Tibial nerve (tissue), 4 donors: ENCODE data around the gene RCAN2. TPM values are rescaled to one million over a fixed set of nuclear protein-coding genes. Genes with fewer than 3 reads are reported as not detected.

Experiments used
- DNase-seq, 2 donors: peaks; one replicate each; pipeline ENCODE4 v3.0.0-alpha.2; 2019; ENCODE audit warnings: low spot score in 2 of 2
- H3K27ac ChIP-seq, 4 donors: fragments of 200-600 bp; sonication (generic) in 3 of 4; one replicate each; pipeline ENCODE4 v1.5.1; 2017 to 2019; ENCODE audit warnings: mild to moderate bottlenecking in 1 of 4
- H3K27me3 ChIP-seq, 2 donors: fragments of 200-600 bp; sonication (generic) in 1 of 2; one replicate each; pipeline versions ENCODE4 v1.5.1 to v1.6.0; 2017 to 2019
- H3K36me3 ChIP-seq, 3 donors: fragments of 200-600 bp; sonication (generic); one replicate each; pipeline ENCODE4 v1.5.1; 2018 to 2019
- H3K4me1 ChIP-seq, 4 donors: fragments of 200-600 bp; sonication (generic) in 3 of 4; one replicate each; pipeline ENCODE4 v1.5.1; 2017 to 2019
- H3K4me3 ChIP-seq, 4 donors: fragments of 200-600 bp; sonication (generic) in 3 of 4; one replicate each; pipeline ENCODE4 v1.5.1; 2017 to 2019; ENCODE audit warnings: mild to moderate bottlenecking in 1 of 4, moderate library complexity in 1 of 4
- H3K9me3 ChIP-seq, 4 donors: fragments of 200-600 bp; sonication (generic) in 3 of 4; one replicate each; pipeline ENCODE4 v1.5.1; 2017 to 2019
- CTCF ChIP-seq, 5 experiments: fragments of 200-600 bp in 3 of 5; fragments of 450-650 bp in 2 of 5; sonication (generic) in 3 of 5; IDR thresholded peaks; one replicate each; pipeline ENCODE4 v1.5.1; 2016 to 2019; ENCODE audit warnings: antibody characterized with exemption in 5 of 5, mild to moderate bottlenecking in 3 of 5, moderate library complexity in 2 of 5
- EP300 ChIP-seq, 2 donors: sonication (generic); formaldehyde crosslinking; IDR thresholded peaks; one replicate each; pipeline ENCODE4 v1.6.1; 2017; ENCODE audit warnings: antibody characterized with exemption in 2 of 2, mild to moderate bottlenecking in 1 of 2
- POLR2A ChIP-seq, 2 donors: fragments of 450-650 bp; IDR thresholded peaks; one replicate each; pipeline ENCODE4 v1.6.1; 2017; ENCODE audit warnings: antibody characterized with exemption in 2 of 2, mild to moderate bottlenecking in 2 of 2, moderate library complexity in 2 of 2
- WGBS, 2 donors: methylation state at CpG; one replicate each; pipeline ENCODE4 v1.1.5; 2018; 5-methylcytosine and 5-hydroxymethylcytosine counted together
- total RNA-seq, 4 donors: library from RNA; depleted of rRNA; stranded (reverse); fragments of >200 nt; gene quantifications; one replicate each; pipeline ENCODE4 v1.1.0, GENCODE V29; 2016

Gene RCAN2
- total RNA-seq, 4 donors from 2014 or later, result 6.6 to 19.4 (median 15.0) TPM

- DNase-seq, result no peak
- H3K27me3 ChIP-seq, result no peaks in the 10 kb centered on the region
- 91 to 93% methylated on average over 2 of the region's 2 CpGs for WGBS, 2 donors
- H3K9me3 ChIP-seq, result no peaks in the 10 kb centered on the region
- H3K4me1 ChIP-seq, result no peaks in the 10 kb centered on the region
- no peak overlapping the region for H3K4me3 ChIP-seq
- TF ChIP-seq CTCF (IDR thresholded peaks at IDR 0.05) (no peak), POLR2A (IDR thresholded peaks at IDR 0.05) (no peak), EP300 (IDR thresholded peaks at IDR 0.05) (no peak)
- no peaks in the 10 kb centered on the region for H3K36me3 ChIP-seq
- no peak overlapping the region for H3K27ac ChIP-seq
Measured at GRCh38 chr6:46274502-46274901, 216.7 kb downstream of the RCAN2 start.

GRCh38 chr6:46273911-46274310, 217.3 kb downstream of the RCAN2 start:
- no peaks in the 10 kb centered on the region for H3K4me1 ChIP-seq
- no peaks in the 10 kb centered on the region for H3K36me3 ChIP-seq
- TF ChIP-seq EP300 (IDR thresholded peaks at IDR 0.05) (no peak), CTCF (IDR thresholded peaks at IDR 0.05) (no peak)
- DNase-seq, result no peak
- H3K27ac ChIP-seq, result no peak overlapping the region
- H3K9me3 ChIP-seq, result no peaks in the 10 kb centered on the region
- 59 to 83% methylated on average over 2 of the region's 2 CpGs for WGBS, 2 donors
- H3K4me3 ChIP-seq, result no peak overlapping the region
- H3K27me3 ChIP-seq, result no peaks in the 10 kb centered on the region

GRCh38 chr6:46271728-46272127, 219.5 kb downstream of the RCAN2 start:
- Histone ChIP-seq H3K4me3 (no peak overlapping the region), H3K9me3 (no peaks in the 10 kb centered on the region), H3K27me3 (no peaks in the 10 kb centered on the region), H3K27ac (no peak overlapping the region), H3K4me1 (no peaks in the 10 kb centered on the region), H3K36me3 (no peaks in the 10 kb centered on the region)
- DNase-seq, result no peak
- 85 to 91% methylated on average over 3 of the region's 3 CpGs for WGBS, 2 donors
- TF ChIP-seq EP300 (IDR thresholded peaks at IDR 0.05) (no peak), POLR2A (IDR thresholded peaks at IDR 0.05) (no peak), CTCF (IDR thresholded peaks at IDR 0.05) (no peak)

GRCh38 chr6:46271107-46271506, 220.1 kb downstream of the RCAN2 start:
- no peaks in the 10 kb centered on the region for H3K36me3 ChIP-seq
- TF ChIP-seq POLR2A (IDR thresholded peaks at IDR 0.05) (no peak), EP300 (IDR thresholded peaks at IDR 0.05) (no peak), CTCF (IDR thresholded peaks at IDR 0.05) (no peak)
- H3K4me3 ChIP-seq, result no peak overlapping the region
- H3K4me1 ChIP-seq, result no peaks in the 10 kb centered on the region
- no peak overlapping the region for H3K27ac ChIP-seq
- H3K9me3 ChIP-seq, result no peaks in the 10 kb centered on the region
- no peaks in the 10 kb centered on the region for H3K27me3 ChIP-seq
- WGBS, 2 donors, result 87 to 88% methylated on average over 4 of the region's 4 CpGs
- no peak for DNase-seq

GRCh38 chr6:46270336-46270735, 220.9 kb downstream of the RCAN2 start:
- no peak for DNase-seq
- H3K4me3 ChIP-seq, result no peak overlapping the region
- H3K9me3 ChIP-seq, result no peaks in the 10 kb centered on the region
- no peaks in the 10 kb centered on the region for H3K36me3 ChIP-seq
- 81 to 89% methylated on average over 7 of the region's 7 CpGs for WGBS, 2 donors
- no peak overlapping the region for H3K27ac ChIP-seq
- H3K27me3 ChIP-seq, result no peaks in the 10 kb centered on the region
- no peaks in the 10 kb centered on the region for H3K4me1 ChIP-seq
- no peak for TF ChIP-seq CTCF (IDR thresholded peaks at IDR 0.05)
- no peak for TF ChIP-seq POLR2A (IDR thresholded peaks at IDR 0.05)
- TF ChIP-seq EP300 (IDR thresholded peaks at IDR 0.05), result no peak
